KG1 (cell line): ENCODE results near the gene SMG6.
"Not testable (repeated sequence)": the region's sequence is repeated elsewhere in the genome, so short reads cannot be mapped to it uniquely, and the experiment has no call there.

Source experiments
- DNase-seq: peaks from one replicate; lab custom pipeline; 2025; lab: John Stamatoyannopoulos, UW

Gene SMG6

GRCh38 chr17:2202996-2203575, 100.5 kb downstream of the SMG6 start:
- no peak for DNase-seq

- DNase-seq: no peak
Measured at GRCh38 chr17:2202302-2202995, 101.1 kb downstream of the SMG6 start.

- DNase-seq: not testable (repeated sequence)
Measured at GRCh38 chr17:2199386-2199785, 104.2 kb downstream of the SMG6 start.

- DNase-seq: no peak
Measured at GRCh38 chr17:2198927-2199326, 104.7 kb downstream of the SMG6 start.

GRCh38 chr17:2197271-2197670, 106.3 kb downstream of the SMG6 start:
- no peak for DNase-seq

- no peak for DNase-seq
Measured at GRCh38 chr17:2195729-2196128, 107.9 kb downstream of the SMG6 start.

- no peak for DNase-seq
Measured at GRCh38 chr17:2194889-2195335, 108.7 kb downstream of the SMG6 start.

- DNase-seq: peak; percentile 6
Measured at GRCh38 chr17:2192367-2193057, 111.1 kb downstream of the SMG6 start.

GRCh38 chr17:2191785-2192184, 111.8 kb downstream of the SMG6 start:
- DNase-seq: no peak

- no peak for DNase-seq
Measured at GRCh38 chr17:2191227-2191626, 112.4 kb downstream of the SMG6 start.

- no peak for DNase-seq
Measured at GRCh38 chr17:2190014-2190413, 113.6 kb downstream of the SMG6 start.

GRCh38 chr17:2188971-2189630, 114.5 kb downstream of the SMG6 start:
- DNase-seq: no peak

GRCh38 chr17:2187758-2188157, 115.8 kb downstream of the SMG6 start:
- no peak for DNase-seq

GRCh38 chr17:2186937-2187336, 116.6 kb downstream of the SMG6 start:
- DNase-seq: no peak

- no peak for DNase-seq
Measured at GRCh38 chr17:2184993-2185931, 118.3 kb downstream of the SMG6 start.

- no peak for DNase-seq
Measured at GRCh38 chr17:2183346-2183745, 120.2 kb downstream of the SMG6 start.

- DNase-seq: no peak
Measured at GRCh38 chr17:2181897-2182448, 121.6 kb downstream of the SMG6 start.

GRCh38 chr17:2181206-2181896, 122.2 kb downstream of the SMG6 start:
- DNase-seq: no peak

- no peak for DNase-seq
Measured at GRCh38 chr17:2180768-2181167, 122.8 kb downstream of the SMG6 start.

GRCh38 chr17:2179615-2180295, 123.8 kb downstream of the SMG6 start:
- no peak for DNase-seq
